ENCODE data around the gene SSRP1. TPM values are rescaled to one million over a fixed set of nuclear protein-coding genes. Genes with fewer than 3 reads are reported as not detected.

SSRP1 gene
- total and polyA plus RNA-seq, 2 of the 13 experiments (the other 11 are each of a cell fraction or from before 2014, with no cell fraction given), result 93.6 to 129 TPM

GRCh38 chr11:57311109-57311936 lies 24.4 kb downstream of the SSRP1 start (continued):
- TF ChIP-seq PRDM15 (CRISPR knock-in tag; IDR thresholded peaks at IDR 0.05), result no peak
- no peak for TF ChIP-seq HNRNPL (IDR thresholded peaks at IDR 0.05; ENCODE audit: low read depth, low read length)
- TF ChIP-seq, protein P1, sequence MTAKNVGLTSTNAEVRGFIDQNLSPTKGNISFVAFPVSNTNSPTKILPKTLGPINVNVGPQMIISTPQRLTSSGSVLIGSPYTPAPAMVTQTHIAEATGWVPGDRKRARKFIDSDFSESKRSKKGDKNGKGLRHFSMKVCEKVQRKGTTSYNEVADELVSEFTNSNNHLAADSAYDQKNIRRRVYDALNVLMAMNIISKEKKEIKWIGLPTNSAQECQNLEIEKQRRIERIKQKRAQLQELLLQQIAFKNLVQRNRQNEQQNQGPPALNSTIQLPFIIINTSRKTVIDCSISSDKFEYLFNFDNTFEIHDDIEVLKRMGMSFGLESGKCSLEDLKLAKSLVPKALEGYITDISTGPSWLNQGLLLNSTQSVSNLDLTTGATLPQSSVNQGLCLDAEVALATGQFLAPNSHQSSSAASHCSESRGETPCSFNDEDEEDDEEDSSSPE (CRISPR knock-in tag; IDR thresholded peaks at IDR 0.05), result 0 out of 2 replicates have a peak, but pooled peaks have one; percentile 8
- TF ChIP-seq NFYC (CRISPR knock-in tag; IDR thresholded peaks at IDR 0.05), result 0 out of 2 replicates have a peak, but pooled peaks have one; percentile 11
- TF ChIP-seq ATF5 (CRISPR knock-in tag; IDR thresholded peaks at IDR 0.05; ENCODE audit: low read depth), result no peak
- no peak for TF ChIP-seq ZNF615 (CRISPR knock-in tag; IDR thresholded peaks at IDR 0.05; ENCODE audit: borderline replicate concordance)
- TF ChIP-seq ZNF577 (CRISPR knock-in tag; IDR thresholded peaks at IDR 0.05; ENCODE audit: borderline replicate concordance, low read depth), result no peak
- no peak for TF ChIP-seq HIVEP1 (CRISPR knock-in tag; IDR thresholded peaks at IDR 0.05)
- TF ChIP-seq CREB1 (IDR thresholded peaks at IDR 0.05), result no peak
- TF ChIP-seq CREB1 (CRISPR knock-in tag; IDR thresholded peaks at IDR 0.05), result no peak
- TF ChIP-seq RBM39 (IDR thresholded peaks at IDR 0.05; ENCODE audit: low read depth, low read length, poor library complexity, severe bottlenecking), result no peak
- no peak for TF ChIP-seq HBP1 (CRISPR knock-in tag; IDR thresholded peaks at IDR 0.05; ENCODE audit: low read depth)
- TF ChIP-seq, protein P2, sequence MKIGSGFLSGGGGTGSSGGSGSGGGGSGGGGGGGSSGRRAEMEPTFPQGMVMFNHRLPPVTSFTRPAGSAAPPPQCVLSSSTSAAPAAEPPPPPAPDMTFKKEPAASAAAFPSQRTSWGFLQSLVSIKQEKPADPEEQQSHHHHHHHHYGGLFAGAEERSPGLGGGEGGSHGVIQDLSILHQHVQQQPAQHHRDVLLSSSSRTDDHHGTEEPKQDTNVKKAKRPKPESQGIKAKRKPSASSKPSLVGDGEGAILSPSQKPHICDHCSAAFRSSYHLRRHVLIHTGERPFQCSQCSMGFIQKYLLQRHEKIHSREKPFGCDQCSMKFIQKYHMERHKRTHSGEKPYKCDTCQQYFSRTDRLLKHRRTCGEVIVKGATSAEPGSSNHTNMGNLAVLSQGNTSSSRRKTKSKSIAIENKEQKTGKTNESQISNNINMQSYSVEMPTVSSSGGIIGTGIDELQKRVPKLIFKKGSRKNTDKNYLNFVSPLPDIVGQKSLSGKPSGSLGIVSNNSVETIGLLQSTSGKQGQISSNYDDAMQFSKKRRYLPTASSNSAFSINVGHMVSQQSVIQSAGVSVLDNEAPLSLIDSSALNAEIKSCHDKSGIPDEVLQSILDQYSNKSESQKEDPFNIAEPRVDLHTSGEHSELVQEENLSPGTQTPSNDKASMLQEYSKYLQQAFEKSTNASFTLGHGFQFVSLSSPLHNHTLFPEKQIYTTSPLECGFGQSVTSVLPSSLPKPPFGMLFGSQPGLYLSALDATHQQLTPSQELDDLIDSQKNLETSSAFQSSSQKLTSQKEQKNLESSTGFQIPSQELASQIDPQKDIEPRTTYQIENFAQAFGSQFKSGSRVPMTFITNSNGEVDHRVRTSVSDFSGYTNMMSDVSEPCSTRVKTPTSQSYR (CRISPR knock-in tag; IDR thresholded peaks at IDR 0.05; ENCODE audit: borderline replicate concordance), result peak; percentile 79; the same call in 1 of the 2 replicates
- no peak for TF ChIP-seq TCF7 (IDR thresholded peaks at IDR 0.05; ENCODE audit: low read depth)
- TF ChIP-seq, protein P3, sequence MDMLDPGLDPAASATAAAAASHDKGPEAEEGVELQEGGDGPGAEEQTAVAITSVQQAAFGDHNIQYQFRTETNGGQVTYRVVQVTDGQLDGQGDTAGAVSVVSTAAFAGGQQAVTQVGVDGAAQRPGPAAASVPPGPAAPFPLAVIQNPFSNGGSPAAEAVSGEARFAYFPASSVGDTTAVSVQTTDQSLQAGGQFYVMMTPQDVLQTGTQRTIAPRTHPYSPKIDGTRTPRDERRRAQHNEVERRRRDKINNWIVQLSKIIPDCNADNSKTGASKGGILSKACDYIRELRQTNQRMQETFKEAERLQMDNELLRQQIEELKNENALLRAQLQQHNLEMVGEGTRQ (IDR thresholded peaks at IDR 0.05; ENCODE audit: low read depth, low read length), result no peak
- TF ChIP-seq, protein P3 (CRISPR knock-in tag; IDR thresholded peaks at IDR 0.05; ENCODE audit: borderline replicate concordance), result no peak

Data from HepG2 (cell line).